Astrocyte of the spinal cord (primary cell): Measurements from ENCODE around the gene ASPDH.

Source experiments
- DNase-seq: peaks from one replicate; pipeline ENCODE4 v3.0.0; 2011; ENCODE audit warnings: low read depth, low spot score
- H3K4me3 ChIP-seq: 2 replicates; pipeline ENCODE4 v1.5.1; 2011; ENCODE audit warnings: low read depth, mild to moderate bottlenecking, low read length, moderate library complexity
- in situ Hi-C: cut with HindIII; loops from 2 replicates; pipeline ENCODE4 v1.10.0; 2017; ENCODE audit warnings: low sequenced_read_pairs
- TF ChIP-seq, protein P1 (sequence below): IDR thresholded peaks from 2 replicates; pipeline ENCODE4 v1.5.1; 2012; ENCODE audit warnings: low read depth, mild to moderate bottlenecking, low read length, inconsistent platforms

ASPDH gene

DNA sequence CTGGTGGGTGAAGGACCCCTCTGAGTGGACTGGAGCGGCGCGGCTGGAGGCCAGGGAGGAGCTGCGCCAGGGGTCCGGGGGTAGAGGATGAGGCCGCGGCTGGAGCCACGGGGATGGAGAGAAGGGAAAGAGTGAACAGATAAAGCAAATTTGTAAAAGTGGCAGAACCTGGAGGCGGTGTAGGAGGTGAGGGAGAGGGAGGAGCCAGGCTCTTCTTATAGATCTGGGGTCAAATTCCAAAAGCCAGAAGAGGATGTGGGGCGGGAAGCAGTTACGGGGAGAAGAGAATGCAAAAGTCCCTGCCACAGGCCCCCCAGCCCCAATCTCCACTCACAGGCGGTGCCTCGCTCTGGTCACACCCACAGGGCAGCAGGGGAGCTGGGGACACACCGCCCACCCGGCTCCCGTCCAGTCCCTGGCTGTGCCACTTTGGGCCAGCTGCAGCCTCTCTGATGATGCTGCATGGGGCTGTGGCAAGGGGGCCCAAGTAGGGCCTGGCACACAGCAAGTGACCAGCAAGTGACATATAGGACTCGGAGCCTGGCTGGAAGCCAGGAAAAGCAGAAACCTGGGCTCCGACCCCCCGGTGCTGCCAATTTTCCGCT, 43.4 kb upstream of the ASPDH start:
- in situ Hi-C loops, result no loop called here
- TF ChIP-seq, protein P1, sequence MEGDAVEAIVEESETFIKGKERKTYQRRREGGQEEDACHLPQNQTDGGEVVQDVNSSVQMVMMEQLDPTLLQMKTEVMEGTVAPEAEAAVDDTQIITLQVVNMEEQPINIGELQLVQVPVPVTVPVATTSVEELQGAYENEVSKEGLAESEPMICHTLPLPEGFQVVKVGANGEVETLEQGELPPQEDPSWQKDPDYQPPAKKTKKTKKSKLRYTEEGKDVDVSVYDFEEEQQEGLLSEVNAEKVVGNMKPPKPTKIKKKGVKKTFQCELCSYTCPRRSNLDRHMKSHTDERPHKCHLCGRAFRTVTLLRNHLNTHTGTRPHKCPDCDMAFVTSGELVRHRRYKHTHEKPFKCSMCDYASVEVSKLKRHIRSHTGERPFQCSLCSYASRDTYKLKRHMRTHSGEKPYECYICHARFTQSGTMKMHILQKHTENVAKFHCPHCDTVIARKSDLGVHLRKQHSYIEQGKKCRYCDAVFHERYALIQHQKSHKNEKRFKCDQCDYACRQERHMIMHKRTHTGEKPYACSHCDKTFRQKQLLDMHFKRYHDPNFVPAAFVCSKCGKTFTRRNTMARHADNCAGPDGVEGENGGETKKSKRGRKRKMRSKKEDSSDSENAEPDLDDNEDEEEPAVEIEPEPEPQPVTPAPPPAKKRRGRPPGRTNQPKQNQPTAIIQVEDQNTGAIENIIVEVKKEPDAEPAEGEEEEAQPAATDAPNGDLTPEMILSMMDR, result no peak

DNA sequence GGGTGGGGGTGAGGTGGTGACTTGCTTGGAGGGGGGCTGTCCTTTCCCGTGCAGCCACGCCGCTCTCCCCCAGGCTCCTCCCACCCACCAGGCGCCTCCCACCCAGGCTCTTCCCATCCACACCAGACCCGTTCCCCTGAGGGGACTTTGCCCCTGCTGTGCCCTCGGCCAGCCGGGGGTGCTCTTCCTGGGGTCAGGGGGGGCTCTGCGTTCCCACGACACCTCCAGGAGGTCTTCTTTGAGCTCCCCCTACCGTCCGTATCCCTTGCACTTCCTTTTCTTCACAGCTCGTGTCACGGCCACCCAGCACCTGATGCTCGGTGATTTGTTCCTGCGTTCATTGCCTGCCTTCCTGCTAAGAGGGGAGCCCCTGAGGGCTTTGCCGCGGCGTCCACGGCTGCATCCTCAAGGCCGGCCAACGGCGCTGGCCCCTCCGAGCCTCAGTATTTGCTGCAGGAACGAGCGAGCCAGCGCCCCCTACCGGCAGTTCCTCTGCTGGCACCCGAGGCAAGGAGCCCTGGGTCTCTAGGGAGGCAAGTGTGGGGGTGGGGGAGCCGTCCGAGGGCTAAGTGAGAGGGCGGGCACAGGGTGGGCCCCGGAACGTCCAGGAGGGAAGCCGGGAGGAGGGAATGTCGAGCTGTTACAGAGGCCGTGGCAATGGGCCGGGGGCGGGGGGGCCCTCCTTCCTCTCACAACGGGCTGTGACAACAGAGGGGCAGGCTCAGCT, 42.7 kb upstream of the ASPDH start:
- H3K4me3 ChIP-seq, result peak overlapping the region; percentile 22
- in situ Hi-C loops, result no loop called here
- DNase-seq, result peak; percentile 45
- TF ChIP-seq, protein P1, result peak; percentile 85

More for the DNA sequence above, 43.4 kb upstream of the ASPDH start:
- DNase-seq, result no peak
- no peak overlapping the region for H3K4me3 ChIP-seq

DNA sequence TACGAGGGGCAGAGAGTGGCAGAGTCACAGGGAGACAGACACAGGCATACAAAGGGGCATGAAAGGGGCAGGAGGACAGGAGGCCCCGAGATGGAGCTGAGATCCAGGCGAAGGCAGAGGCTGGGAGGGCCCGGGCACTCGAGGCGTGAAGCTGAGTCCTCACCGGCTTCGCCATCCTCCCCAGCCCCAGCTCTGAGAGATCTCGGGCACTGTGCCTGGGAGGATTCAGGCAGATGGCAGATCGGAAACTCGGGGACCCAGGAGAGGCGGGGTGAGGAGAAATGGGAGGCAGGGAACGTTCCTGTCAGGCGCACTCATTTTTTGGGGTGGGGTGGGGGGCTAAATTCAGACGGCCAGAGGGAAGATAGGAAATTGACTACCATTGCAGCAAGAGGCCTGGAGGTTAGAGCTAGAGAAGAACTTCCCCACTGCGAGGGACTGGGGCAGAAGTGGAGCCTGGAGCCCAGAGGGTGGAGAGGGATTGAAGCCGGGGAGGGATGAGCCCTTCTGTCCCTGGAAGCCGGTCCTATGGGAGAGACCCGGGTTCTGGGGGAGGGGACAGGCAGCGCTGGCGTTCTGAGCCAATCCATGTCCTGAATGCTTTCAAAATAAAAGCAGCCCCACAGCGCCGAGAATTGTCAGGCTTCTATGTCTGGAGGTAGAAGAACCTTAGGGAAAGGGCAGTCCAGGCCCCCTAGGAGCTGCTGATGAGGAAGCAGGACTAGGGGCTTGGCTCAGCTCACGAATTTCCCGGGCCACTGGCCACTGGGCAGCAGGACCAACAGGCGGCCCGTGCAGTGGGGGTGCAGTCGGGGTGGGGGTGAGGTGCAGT, 42.0 kb upstream of the ASPDH start:
- DNase-seq, result no peak
- in situ Hi-C loops, result no loop called here
- TF ChIP-seq, protein P1, result no peak
- no peak overlapping the region for H3K4me3 ChIP-seq

DNA sequence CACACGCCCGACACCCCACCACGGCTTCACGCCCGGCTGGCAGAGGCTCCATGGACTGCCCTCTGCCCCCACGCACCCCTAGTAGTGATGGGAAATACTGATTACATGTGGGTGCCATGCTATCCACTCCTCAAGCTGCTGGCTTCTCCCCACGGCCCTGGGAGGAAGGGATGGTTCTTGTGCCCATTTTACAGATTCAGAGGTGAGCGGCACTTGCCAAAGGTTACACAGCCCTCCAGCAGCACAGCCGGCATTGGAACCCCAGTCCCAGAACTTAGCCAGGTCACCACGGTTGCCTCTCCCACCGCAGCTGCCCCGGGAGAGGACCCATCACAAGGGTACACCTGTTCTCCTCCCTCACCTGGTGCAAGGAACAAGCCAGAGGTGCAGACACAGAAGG, 41.3 kb upstream of the ASPDH start:
- in situ Hi-C loops, result no loop called here
- TF ChIP-seq, protein P1, result no peak
- DNase-seq, result no peak
- no peak overlapping the region for H3K4me3 ChIP-seq

DNA sequence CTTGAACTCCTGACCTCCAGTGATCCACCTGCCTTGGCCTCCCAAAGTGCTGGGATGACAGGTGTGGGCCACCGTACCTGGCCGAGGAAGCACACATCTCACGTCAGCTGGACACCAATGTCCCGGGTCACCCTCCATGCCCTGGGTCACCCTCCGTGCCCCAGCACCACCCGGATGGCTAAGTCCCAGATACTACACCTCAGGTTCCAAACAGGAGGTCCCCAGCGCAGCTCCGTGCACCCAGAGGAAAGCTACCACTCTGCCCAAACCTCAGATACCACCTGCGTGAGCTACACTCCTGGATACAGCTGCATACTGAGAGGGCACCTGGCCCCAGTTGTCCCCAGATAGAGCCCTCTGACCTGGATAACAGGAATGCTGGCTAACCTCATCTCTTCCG, 40.5 kb upstream of the ASPDH start:
- in situ Hi-C loops, result no loop called here
- no peak overlapping the region for H3K4me3 ChIP-seq
- DNase-seq, result no peak
- TF ChIP-seq, protein P1, result no peak

DNA sequence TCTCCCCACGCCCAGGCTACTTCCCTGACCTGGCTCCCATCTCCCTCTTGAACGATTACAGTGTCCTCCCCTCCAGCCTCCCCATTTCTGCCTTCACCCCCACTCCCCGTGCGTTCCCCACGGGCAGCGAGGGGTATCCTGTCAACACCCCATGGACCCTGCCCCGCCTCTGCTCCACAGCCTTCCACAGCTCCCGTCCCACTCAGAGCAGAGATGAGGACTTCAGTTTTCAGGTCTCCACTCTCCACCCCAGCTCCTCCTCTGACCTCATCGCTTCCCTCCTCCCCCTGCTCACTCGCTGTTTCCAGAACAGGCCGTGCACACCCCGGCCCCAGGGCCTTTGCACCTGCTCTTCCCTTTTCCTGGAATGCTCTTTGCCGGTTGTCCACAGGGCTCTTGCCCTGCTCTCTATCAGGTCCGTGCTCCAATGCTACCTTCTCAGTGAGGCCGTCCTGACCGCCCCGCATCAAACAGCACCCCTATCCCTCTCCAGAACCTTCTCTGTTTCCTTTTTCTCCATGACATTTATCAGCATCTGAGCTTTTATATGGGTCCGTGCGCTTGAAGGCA, 39.5 kb upstream of the ASPDH start:
- in situ Hi-C loops, result no loop called here
- TF ChIP-seq, protein P1, result no peak
- H3K4me3 ChIP-seq, result no peak overlapping the region
- DNase-seq, result no peak
